HG02885 (cell line): ENCODE results near the gene NOTCH1.

Experiments used
- ATAC-seq: cut with Tn5 transposase; IDR thresholded peaks from one replicate; pipeline ENCODE4 v1.9.1; 2021; ENCODE audit warnings: mild to moderate bottlenecking; ENCODE audit not compliant: unreplicated experiment, poor library complexity

NOTCH1 gene

DNA sequence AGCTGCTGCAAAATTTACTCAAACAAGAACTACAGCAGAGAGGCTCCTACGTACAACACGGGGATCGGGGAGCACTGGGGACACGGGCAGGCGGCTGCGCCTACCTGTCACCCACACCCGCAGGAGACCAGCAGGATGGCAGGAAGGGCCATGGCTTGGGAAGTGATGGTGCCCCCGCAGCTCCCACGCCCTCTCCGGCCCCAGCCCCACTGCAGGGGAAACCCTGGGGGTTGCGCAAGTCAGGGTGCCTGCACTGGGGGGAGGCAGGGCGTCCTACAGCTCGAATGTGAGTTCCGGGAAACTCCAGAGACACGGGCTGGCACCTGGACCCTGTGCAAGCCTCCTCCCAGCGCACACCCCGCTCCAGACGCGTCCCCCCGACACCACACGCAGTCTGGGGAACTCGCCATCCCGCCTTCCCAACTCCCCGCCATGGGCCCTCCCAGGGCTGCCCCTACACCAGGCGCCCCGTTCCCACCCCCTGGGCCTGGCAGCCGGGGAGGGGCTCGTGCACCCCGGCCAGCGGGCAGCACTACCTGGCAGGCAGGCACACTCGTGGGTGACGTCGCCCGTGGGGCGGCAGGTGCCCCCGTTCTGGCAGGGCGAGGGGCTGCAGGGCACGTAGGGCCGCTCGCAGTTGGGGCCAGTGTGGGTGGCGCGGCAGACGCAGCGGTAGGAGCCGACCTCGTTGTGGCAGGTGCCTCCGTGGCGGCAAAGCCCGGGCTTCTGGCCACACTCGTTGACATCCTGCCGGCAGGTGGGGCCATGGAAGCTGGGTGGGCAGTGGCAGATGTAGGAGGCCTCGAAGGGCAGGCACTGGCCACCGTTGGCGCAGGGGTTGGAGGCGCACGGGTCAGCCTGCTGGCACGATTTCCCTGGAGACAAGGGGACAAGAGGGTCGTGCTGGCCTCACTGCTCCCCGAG is 23.3 kb downstream of the NOTCH1 start:
- ATAC-seq, result no peak

- ATAC-seq, result no peak
Observed at GRCh38 chr9:136521537-136521936, 24.3 kb downstream of the NOTCH1 start.

DNA sequence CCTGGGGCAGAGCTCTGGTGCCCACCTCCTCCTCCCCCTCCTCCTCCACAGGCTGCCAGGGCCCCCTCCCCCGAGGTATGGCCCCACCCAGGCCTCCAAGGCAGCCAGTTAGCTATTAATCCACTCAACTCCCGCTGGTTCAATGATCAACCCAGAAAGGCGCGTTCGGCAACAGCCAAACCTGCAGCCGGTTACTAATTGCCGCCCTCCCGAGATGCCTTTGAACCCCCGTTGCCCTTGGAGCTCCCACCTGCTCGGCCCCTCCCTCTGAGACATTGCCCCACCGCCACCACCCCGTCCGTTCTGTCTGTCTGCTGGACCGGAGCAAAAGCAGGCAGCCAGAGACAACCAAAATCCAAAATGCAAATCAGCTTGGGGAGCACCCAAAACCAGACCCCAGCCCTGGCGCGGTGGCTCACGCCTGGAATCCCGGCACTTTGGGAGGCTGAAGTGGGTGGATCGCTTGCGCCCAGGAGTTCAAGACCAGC is 25.8 kb downstream of the NOTCH1 start:
- ATAC-seq, result no peak

- ATAC-seq, result no peak
Observed at GRCh38 chr9:136519263-136520052, 26.4 kb downstream of the NOTCH1 start.

DNA sequence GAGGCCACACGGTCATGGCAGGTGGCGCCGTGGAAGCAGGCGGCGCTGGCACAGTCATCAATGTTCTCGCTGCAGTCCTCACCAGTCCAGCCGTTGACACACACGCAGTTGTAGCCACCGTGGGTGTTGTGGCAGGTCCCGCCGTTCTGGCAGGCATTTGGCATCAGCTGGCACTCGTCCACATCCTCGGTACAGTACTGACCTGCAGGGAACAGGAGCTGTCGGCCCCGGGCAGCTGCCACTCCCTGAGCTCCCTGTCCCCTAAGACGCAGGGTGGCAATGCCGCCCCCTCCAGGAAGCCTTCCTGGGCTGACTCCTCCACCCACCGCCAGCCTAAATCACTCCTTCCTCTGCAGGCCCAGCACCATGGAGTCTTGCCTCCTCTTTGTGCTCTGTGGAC is 27.2 kb downstream of the NOTCH1 start:
- no peak for ATAC-seq

DNA sequence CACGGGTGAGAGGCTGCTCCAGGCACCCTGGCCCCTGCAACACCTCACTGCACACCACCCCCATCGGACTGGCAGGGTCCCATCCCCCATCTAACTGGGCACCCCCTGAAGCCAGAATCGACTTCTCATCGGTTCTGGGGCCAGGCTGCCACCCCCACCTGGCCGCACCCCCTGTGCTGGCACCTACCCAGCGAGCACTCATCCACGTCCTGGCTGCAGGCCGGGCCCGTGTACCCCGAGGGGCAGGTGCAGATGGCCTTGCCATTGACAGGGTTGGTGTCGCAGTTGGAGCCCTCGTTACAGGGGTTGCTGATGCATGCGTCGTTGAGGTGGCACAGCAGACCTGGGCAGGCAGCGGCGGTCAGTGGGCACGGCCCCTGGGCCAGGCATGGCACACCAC is 27.9 kb downstream of the NOTCH1 start:
- no peak for ATAC-seq

DNA sequence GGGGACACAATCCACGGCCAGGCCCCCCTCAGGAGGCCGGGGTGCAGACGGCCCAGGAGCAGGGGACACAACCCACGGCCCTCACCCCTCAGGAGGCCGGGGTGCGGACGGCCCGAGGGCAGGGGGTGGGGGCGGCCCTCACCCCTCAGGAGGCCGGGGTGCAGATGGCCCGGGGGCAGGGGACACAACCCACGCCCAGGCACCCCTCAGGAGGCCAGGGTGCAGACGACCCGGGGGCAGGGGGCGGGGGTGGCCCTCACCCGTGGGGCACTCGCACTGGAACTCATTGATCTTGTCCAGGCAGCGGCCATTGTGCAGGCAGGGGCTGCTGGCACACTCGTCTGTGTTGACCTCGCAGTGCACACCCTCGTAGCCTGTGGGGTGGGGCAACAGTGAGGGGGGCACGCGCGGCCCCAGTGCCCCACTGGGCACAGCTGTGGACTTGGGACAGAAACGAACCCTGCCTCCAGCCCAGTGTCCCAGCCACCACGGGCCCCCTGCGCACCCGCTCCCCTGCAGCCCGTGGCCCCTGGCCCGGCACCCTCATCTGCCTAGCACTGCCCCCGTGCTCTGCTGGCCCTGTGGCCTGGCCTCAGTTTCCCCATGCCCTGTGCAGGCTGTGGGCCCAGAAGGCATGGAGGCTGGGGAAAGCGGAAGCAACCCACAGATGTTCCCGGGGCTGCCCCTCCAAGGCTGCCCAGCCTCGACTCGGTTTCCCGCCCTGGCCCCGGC is 28.7 kb downstream of the NOTCH1 start:
- ATAC-seq, result no peak

DNA sequence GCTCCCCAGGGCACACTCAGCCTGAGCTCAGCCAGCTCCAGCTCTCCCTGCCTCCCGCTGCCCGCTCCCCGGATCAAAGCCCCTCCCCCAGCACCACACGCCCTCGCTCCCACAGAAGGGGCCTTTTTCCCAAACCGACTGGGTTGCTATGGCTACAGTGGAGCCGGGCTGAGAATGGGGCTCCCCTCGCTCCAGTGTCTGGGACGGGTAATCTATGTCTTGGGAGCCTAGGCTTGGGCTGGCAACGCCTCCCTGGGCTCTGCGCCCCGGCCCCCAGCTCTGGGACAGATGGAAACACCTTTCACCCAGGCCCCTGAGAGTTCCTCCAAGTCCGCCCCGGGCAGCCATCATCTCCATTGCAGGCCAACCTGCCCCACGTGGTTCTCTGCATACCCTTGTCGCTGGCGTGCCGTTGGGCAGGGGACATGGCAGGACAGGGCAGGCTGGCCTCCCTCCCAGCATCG is 29.6 kb downstream of the NOTCH1 start:
- no peak for ATAC-seq

- ATAC-seq, result no peak
Observed at GRCh38 chr9:136515276-136515675, 30.6 kb downstream of the NOTCH1 start.

DNA sequence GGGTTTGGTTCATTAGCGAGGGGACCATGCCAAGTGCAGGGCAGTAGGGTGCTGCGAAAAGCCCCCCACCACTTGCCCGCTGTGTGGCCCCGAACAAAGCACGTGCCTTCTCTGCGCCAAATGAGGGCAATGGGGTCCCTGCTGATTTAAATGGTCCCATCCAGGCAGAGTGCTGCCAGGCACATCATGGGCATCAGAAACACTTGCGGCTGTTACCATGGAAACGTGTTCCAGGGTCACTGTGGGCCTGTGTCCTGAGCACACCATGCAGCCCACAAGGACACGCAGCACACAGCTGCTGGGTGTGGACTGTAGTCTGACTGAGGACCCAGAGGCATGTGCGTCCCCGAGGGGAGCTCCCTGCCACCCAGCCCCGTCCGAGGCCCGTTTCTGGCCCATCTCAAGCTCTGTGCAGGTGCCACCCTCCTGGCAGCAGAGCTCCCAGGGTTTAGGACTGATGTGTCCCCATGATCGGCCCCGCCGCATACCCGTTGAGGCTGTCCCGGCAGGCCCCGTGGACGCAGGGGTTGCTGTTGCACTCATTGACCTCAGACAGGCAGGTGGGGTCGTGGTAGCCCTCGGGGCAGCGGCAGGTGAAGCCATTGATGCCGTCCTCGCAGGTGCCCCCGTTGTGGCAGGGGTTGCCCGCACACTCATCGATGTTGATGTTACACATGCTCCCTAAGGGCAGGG is 31.7 kb downstream of the NOTCH1 start:
- no peak for ATAC-seq

GRCh38 chr9:136513191-136513590 is 32.7 kb downstream of the NOTCH1 start:
- ATAC-seq, result no peak

- ATAC-seq, result no peak
Observed at GRCh38 chr9:136512651-136513071, 33.2 kb downstream of the NOTCH1 start.

DNA sequence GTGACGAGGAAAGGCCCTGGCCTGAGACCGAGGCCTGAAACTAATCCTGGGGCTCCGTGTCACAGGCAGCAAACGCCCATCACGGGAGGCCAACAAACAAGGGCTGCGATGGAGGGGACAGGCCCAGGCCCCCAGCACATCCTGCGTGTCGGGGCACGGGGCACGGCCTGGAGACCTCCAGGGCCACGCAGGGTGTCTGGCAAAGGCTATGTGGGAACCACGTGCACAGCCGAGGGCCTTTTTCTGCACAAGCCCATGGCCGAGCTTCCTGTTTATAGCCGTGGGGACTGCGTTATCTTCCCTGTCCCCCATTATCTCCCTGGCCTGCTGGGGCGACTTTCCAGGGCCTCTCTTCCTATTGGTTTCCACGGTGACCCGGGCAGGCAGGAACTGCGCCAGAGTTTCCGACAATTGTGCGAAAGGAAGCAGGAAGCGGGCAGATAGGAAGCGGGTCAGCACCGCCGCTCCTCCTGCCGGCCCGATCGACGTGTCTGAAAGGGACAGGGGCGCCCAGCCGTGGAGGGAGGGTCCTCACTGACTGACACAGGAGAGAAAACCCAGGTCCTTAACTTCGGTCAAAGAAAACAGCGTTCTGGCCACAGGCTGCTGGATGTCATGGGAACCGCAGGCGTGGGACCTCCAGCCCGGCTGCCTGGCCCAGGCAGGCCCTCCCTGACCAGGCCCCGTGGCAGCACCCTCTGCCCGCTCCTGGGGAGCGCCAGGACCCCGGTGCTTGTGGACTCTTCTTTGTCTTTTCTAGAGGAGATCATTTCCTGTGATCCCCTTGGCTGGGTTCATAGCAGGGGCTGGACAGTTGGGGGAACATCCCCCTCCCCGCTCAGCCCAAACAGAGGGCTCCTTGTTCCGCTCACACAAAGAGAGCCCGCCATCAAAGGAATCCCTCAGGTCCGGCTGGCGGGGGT is 33.9 kb downstream of the NOTCH1 start:
- ATAC-seq, result no peak

- no peak for ATAC-seq
Observed at GRCh38 chr9:136511144-136511669, 34.6 kb downstream of the NOTCH1 start.

GRCh38 chr9:136510561-136510960 is 35.3 kb downstream of the NOTCH1 start:
- no peak for ATAC-seq

GRCh38 chr9:136509549-136509948 is 36.3 kb downstream of the NOTCH1 start:
- no peak for ATAC-seq

GRCh38 chr9:136508729-136509500 is 36.9 kb downstream of the NOTCH1 start:
- ATAC-seq, result no peak

DNA sequence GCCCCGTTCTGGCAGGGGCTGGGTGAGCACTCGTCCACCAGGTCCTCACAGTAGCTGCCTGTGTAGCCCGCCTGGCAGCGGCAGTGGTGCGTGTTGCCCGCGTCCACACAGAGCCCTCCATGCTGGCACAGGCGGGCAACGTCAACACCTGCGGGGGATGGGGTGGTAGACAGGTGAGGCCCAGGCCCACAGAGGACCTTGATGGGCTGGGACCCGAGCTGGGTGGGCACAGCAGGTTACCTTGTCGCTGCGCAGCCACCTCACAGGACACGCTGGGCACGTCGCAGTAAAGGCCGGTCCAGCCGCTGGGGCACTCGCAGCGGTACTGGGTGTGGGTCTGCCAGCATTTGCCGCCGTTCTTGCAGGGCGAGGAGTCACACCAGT is 37.9 kb downstream of the NOTCH1 start:
- no peak for ATAC-seq
